WERI-Rb-1 (cell line): ENCODE results near the gene SLC25A41.
"Not testable (repeated sequence)": the region's sequence is repeated elsewhere in the genome, so short reads cannot be mapped to it uniquely, and the experiment has no call there.

Experiments used
- DNase-seq: peaks from one replicate; pipeline ENCODE4 v3.0.0-alpha.2; 2020
- H3K27ac ChIP-seq: fragments of 250-450 bp; sonication (Bioruptor Pico); 2 replicates; pipeline ENCODE4 v1.5.1; 2020; ENCODE audit warnings: mild to moderate bottlenecking, moderate library complexity
- H3K27me3 ChIP-seq: fragments of 250-450 bp; sonication (Bioruptor Pico); 2 replicates; pipeline ENCODE4 v1.5.1; 2021; ENCODE audit warnings: mild to moderate bottlenecking, low read depth, moderate library complexity; ENCODE audit not compliant: insufficient read depth, severe bottlenecking
- H3K36me3 ChIP-seq: fragments of 250-450 bp; sonication (Bioruptor Pico); 2 replicates; pipeline ENCODE4 v1.5.1; 2020; ENCODE audit warnings: mild to moderate bottlenecking, moderate library complexity
- H3K4me3 ChIP-seq: 2 replicates; pipeline ENCODE4 v1.5.1; 2011; ENCODE audit warnings: low read depth, mild to moderate bottlenecking, control low read depth, low read length
- H3K9me3 ChIP-seq: fragments of 250-450 bp; sonication (Bioruptor Pico); 2 replicates; pipeline ENCODE4 v1.5.1; 2021; ENCODE audit warnings: mild to moderate bottlenecking, moderate library complexity; ENCODE audit not compliant: severe bottlenecking
- TF ChIP-seq, protein P1 (sequence below): IDR thresholded peaks from 2 replicates; pipeline ENCODE4 v1.5.1; 2011; ENCODE audit warnings: low read depth, mild to moderate bottlenecking, control low read depth, inconsistent platforms, low read length

Gene SLC25A41

DNA sequence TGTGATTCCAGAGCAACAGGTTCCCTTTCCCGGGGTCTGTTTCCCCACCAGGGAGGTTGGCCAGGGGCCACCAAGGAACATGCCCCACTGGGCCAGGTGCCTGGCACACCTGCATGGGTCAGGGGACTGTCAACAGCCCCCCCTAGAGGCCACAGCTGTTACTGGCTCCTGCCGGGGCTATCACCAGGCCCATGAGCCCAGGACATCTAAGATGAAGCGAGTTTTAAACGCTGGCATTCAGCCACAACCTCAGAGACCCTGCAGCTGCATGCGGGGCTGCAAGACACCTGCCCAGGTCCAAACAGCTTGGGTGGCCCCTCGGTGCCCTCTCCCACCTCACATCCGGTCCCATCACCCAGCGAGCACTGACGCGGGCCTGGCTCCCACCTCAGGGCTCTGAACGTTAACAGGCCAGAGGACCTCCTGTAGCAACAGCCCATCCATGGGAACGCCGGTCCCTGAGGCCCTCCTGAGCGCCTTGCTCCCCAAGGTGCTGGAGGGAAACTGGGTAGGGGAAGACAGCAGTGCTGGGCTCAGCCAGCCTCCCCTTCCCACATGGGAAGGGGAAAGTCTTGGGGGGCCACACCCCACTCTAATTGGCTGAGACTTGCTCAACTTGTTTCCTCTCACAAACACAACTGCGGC, 21.0 kb downstream of the SLC25A41 start:
- no peaks in the 10 kb centered on the region for H3K9me3 ChIP-seq
- H3K4me3 ChIP-seq: no peak overlapping the region
- peak; percentile 69 for DNase-seq
- TF ChIP-seq, protein P1, sequence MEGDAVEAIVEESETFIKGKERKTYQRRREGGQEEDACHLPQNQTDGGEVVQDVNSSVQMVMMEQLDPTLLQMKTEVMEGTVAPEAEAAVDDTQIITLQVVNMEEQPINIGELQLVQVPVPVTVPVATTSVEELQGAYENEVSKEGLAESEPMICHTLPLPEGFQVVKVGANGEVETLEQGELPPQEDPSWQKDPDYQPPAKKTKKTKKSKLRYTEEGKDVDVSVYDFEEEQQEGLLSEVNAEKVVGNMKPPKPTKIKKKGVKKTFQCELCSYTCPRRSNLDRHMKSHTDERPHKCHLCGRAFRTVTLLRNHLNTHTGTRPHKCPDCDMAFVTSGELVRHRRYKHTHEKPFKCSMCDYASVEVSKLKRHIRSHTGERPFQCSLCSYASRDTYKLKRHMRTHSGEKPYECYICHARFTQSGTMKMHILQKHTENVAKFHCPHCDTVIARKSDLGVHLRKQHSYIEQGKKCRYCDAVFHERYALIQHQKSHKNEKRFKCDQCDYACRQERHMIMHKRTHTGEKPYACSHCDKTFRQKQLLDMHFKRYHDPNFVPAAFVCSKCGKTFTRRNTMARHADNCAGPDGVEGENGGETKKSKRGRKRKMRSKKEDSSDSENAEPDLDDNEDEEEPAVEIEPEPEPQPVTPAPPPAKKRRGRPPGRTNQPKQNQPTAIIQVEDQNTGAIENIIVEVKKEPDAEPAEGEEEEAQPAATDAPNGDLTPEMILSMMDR: peak; percentile 88
- H3K27ac ChIP-seq: no peak overlapping the region
- H3K27me3 ChIP-seq: no peaks in the 10 kb centered on the region
- H3K36me3 ChIP-seq: peaks cover 34% of the 10 kb centered on the region

DNA sequence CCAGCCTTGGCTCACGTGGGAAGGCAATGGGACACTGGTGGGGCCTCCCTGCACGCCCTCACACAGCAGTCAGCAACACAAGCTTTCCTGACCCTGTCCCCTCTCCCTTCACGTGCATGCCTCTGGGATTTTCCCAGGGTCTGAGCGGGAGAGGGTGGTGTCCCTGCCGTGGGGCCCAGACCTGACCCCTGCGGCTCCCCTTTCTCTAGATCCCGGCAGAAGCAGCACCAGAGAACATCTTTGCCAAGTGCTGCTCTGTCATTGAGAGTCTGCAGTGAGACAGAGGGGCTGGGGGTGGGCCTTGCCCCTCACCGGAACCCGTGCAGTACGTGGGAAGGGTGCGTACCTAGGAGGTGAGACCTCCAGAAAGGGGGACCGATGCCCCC, 21.5 kb downstream of the SLC25A41 start:
- H3K27me3 ChIP-seq: no peaks in the 10 kb centered on the region
- H3K27ac ChIP-seq: no peak overlapping the region
- H3K36me3 ChIP-seq: peaks cover 29% of the 10 kb centered on the region
- DNase-seq: no peak
- TF ChIP-seq, protein P1: no peak
- no peak overlapping the region for H3K4me3 ChIP-seq
- H3K9me3 ChIP-seq: no peaks in the 10 kb centered on the region

GRCh38 chr19:6409346-6409745, 24.2 kb downstream of the SLC25A41 start:
- Histone ChIP-seq H3K27me3 (no peaks in the 10 kb centered on the region), H3K36me3 (peaks cover 4% of the 10 kb centered on the region), H3K27ac (no peak overlapping the region), H3K4me3 (no peak overlapping the region), H3K9me3 (no peaks in the 10 kb centered on the region)
- DNase-seq: no peak
- TF ChIP-seq, protein P1: no peak

GRCh38 chr19:6406401-6406800, 27.2 kb downstream of the SLC25A41 start:
- H3K27ac ChIP-seq: no peak overlapping the region
- TF ChIP-seq, protein P1: no peak
- H3K4me3 ChIP-seq: no peak overlapping the region
- H3K36me3 ChIP-seq: no peaks in the 10 kb centered on the region
- H3K27me3 ChIP-seq: no peaks in the 10 kb centered on the region
- no peaks in the 10 kb centered on the region for H3K9me3 ChIP-seq
- DNase-seq: no peak

GRCh38 chr19:6402837-6403608, 30.5 kb downstream of the SLC25A41 start:
- H3K27me3 ChIP-seq: no peaks in the 10 kb centered on the region
- H3K36me3 ChIP-seq: no peaks in the 10 kb centered on the region
- no peak for DNase-seq
- TF ChIP-seq, protein P1: no peak
- H3K9me3 ChIP-seq: no peaks in the 10 kb centered on the region
- H3K27ac ChIP-seq: no peak overlapping the region
- no peak overlapping the region for H3K4me3 ChIP-seq

DNA sequence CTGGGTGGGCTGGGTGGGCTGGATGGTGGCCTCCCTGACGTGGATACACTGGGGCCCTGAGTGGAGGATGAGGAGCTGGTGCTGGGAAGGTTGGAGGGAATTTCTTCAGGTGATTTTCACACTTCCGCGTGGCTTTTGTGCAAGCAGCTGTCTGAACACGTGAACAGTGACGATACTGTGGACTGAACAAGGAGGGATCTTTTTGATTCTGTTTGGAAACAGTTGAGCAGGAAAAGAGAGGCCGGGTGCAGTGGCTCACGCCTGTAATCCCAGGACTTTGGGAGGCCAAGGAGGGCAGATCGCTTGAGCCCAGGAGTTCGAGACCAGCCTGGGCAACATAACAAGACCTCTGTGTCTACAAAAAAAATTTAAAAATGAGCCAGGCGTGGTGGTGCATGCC, 31.5 kb downstream of the SLC25A41 start:
- H3K27me3 ChIP-seq: no peaks in the 10 kb centered on the region
- no peak overlapping the region for H3K4me3 ChIP-seq
- TF ChIP-seq, protein P1: no peak
- H3K9me3 ChIP-seq: no peaks in the 10 kb centered on the region
- no peaks in the 10 kb centered on the region for H3K36me3 ChIP-seq
- DNase-seq: no peak
- H3K27ac ChIP-seq: no peak overlapping the region

DNA sequence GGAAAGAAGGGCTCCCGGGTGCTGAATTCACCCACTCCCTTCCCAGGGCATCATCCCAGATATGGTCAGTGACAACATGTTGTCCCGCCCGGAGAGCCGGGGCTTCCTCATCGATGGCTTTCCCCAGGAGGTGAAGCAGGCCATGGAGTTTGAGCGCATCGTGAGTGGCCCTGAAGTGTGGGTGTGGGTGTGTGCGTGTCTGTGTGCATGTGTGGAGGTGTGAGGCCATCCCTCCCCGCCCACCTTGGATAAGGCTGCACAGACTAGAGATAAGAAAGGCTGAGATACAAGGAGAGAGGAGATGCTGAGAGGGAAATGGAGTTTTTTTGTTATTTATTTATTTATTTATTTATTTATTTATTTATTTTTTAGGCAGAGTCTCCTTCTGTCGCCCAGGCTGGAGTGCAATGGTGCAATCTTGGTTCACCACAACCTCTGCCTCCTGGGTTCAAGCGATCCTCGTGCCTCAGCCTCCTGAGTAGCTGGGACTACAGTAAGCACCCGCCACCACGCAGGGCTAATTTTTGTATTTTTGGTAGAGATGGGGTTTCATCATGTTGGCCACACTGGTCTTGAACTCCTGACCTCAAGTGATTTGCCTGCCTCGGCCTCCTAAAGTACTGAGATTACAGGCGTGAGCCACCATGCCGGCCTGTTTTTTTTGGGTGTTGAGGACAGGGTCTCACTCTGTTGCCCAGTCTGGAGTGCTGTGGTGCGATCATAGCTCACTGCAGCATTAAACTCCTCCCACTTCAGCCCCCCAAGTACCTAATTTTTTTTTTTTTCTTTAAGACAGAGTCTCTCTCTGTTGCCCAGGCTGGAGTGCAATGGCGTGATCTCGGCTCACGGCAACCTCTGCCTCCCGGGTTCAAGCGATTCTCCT, 33.3 kb downstream of the SLC25A41 start:
- H3K27ac ChIP-seq, H3K9me3 ChIP-seq, H3K36me3 ChIP-seq, H3K27me3 ChIP-seq, H3K4me3 ChIP-seq, DNase-seq: not testable (repeated sequence)
